GM21367 (cell line): ENCODE data around the gene GFY.
"Not testable (repeated sequence)": the region's sequence is repeated elsewhere in the genome, so short reads cannot be mapped to it uniquely, and the experiment has no call there.

Experiments used
- ATAC-seq: cut with Tn5 transposase; IDR thresholded peaks from one replicate; pipeline ENCODE4 v1.9.1; 2021; ENCODE audit not compliant: unreplicated experiment

Gene GFY

DNA sequence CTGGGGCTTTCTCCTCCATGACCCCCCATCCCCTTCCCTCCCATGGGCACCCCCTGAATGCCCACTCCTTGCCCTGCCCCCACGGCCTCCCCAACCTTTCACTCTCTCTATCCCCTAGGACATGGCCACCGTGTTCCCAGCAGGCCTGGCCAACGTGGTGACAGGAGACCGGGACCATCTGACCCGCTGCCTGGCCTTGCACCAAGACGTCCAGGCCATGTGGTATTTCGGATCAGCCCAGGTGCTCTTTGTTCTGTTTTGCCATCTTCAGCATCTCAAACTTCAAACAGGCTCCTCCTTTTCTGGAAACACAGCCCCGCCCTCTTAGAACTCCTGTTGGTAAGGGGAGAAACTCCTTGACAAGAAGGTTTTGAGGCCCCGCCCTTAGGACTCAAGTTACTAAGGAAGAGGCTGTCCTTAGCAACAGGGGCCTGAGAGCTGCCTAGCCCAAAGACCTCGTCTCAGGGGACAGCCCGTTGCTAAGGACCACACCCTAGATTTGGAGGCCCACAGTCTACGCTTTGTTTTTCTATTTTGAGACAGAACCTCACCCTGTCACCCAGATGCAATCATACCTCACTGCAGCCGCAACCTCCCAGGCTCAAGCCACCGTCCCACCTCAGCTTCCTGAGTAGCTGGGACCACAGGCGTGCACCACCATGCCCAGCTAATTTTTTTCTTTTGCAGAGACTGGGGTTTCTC is 43.7 kb downstream of the GFY start:
- ATAC-seq: peak; percentile 46

DNA sequence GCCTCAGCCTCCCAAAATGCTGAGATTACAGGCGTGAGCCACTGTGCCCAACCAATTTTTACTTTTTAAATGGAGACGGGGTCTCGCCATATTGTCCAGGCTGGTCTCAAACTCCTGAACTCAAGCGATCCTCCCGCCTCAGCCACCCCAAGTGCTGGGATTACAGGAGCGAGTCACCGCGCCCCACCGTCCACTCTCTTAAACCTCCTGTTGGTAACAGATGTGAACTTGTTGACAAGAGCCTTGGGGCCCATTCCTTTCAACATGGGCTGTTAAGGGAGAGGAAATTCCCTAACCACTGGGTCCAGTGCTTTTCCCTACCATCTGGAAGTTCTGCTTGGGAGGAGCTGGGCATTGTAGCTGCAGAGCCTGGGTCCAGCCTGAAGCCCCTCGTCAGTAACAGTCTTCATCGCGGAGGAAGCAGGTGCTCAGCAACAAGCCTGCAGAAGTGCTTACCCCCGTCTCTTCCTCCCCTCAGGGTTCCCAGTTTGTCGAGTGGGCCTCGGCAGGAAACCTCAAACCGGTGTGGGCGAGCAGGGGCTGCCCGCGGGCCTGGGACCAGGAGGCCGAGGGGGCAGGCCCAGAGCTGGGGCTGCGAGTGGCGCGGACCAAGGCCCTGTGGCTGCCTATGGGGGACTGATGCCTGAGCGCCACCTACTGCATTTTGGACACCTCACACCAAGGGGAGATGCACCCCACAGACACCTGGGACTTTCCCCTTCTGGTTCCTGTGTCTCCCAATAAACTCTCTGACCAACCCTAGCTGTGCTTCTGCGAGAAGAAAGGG is 44.8 kb downstream of the GFY start:
- ATAC-seq: no peak

DNA sequence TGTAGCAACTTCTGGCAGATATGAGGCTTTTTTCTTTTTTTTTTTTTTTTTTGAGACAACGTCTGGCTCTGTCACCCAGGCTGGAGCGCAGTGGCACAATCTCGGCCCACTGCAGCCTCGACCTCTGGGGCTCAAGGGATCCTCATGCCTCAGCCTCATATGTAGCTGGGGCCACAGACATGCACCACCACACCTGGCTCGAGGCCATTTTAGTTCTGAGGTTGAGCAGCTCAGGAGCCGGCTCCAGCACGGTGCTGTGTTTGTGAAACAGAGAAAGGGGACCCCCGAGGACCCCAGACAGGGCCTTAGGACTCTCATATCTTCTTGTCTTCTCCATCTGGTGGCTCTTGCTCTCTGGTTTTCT is 45.4 kb downstream of the GFY start:
- no peak for ATAC-seq

DNA sequence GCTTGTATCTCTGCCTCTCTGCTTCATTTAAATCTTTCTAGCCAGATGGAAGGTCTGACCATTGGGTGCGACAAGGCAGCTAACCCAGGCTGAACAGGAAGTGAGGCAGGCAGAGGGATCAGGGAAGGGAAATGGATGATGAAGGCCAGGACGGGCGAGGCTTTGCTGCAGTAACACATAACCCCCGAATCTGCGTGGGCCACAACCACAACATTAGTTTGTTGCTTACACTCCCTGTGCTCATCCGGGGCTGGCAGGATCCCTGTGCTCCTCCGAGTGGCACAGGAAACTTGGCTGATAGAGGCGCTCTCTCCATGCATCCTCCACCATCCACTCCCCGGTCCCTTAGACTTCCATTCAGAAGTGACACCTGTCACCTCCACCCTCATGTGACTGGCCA is 47.7 kb downstream of the GFY start:
- no peak for ATAC-seq

GRCh38 chr19:49473501-49473867 is 48.3 kb downstream of the GFY start:
- not testable (repeated sequence) for ATAC-seq

DNA sequence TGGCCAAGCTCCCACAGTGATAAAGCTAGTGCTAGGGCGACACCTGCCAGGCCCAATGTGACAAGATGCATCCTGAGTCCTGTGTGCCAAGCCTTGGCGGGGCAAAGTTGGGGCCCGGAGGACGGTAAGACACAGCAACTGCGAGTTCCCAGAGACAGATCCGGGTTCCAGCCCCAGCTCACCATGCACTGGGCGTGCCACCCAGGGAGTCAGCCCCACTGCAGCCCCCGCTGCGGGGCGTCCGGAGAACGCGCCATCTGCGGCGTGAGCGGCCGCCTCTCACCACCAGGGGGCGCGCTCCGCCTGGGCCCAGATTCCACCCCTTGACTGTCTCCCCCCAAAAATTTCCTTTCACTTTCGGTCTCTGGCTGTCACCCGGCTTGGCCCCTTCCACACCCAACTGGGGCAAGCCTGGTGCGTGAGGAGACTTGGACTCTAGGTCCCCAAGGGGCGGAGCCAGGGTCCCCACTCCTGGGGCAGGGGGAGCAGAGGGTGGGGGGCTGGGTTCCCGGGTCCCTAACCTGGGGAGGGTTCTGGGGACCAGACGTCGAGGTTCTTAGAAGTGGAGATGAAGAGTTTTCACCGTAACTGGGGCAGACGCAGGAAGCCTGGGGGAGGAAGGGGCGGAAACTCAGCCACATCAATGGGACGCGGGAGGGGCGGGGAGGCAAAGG is 48.8 kb downstream of the GFY start, which contains the start of gene FLT3LG:
TSS of gene FLT3LG (plus strand) at position 348 of the 674 bp plus-strand sequence. CDS start 425 bp downstream, outside the sequence.
- no peak for ATAC-seq

GRCh38 chr19:49474542-49474924 is 49.3 kb downstream of the GFY start:
- no peak for ATAC-seq

DNA sequence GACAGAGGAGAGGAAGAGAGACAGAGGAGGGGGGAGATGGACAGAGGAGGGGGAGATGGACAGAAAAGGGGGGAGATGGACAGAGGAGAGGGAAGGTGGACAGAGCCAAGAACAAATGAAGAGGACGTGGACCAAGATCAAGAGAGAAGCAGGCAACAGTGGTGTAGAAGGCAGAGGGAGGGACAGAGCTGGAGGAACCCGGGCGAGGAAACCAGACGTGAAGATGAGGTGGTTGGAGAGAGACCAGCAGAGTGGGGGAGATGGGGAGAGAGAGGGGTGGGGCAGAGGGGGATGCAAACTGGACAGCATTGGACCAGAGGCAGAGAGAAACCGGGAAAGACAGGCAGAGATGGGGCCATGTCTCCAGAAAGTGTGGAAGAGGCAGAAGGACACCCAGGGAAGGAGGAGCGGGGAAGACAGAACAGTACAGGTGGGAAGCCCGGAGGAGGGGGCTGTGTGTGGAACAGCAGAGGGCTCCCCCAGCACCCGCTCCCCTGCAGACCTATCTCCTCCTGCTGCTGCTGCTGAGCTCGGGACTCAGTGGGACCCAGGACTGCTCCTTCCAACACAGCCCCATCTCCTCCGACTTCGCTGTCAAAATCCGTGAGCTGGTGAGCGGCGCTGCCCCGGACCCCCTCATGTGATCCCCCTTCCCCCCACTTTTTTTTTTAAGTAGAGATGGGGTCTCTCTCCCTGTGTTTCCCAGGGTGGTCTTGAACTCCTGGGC is 50.2 kb downstream of the GFY start:
- no peak for ATAC-seq

DNA sequence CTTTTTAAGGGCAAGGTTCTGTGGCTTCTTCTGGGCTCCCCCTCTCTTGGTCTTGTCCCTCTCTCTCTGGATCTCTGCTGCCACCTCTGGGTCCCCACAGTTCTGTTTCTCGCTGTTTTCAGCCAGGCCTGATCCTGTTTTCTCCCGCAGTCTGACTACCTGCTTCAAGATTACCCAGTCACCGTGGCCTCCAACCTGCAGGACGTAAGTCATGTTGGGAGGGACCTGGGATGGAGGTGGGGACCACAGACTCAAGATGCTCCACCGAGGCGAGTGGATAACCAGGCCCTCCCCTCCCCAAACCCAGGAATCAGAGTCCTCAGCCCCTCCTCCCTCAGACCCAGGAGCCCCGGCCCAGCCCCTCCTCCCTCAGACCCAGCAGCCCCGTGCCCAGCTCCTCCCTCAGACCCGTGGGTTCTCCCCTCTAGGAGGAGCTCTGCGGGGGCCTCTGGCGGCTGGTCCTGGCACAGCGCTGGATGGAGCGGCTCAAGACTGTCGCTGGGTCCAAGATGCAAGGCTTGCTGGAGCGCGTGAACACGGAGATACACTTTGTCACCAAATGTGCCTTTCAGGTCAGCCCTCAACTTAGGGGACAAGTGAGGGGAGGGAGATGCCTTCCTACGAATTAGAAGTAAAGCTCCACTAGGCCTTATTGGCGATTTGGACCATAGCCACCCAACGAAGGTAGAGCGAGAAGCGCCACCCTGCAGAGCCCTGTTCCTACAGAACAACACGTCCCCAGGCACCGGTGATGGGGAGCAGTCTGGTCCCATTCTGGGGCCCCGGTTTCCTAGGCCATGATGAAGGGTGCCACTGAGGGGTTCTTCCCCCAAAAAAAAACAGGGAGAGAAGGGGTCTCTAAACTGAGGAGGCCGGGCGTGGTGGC is 51.0 kb downstream of the GFY start:
- no peak for ATAC-seq
